NCI-H2227 treated with DMSO at 0.1 percent for 48 hours (cell line): ENCODE measurements around the gene TBL2.
"Not testable (repeated sequence)": the region's sequence is repeated elsewhere in the genome, so short reads cannot be mapped to it uniquely, and the experiment has no call there.

ENCODE experiments used
- DNase-seq: peaks from one replicate; lab custom pipeline; 2025; lab: John Stamatoyannopoulos, UW

The TBL2 gene

DNA sequence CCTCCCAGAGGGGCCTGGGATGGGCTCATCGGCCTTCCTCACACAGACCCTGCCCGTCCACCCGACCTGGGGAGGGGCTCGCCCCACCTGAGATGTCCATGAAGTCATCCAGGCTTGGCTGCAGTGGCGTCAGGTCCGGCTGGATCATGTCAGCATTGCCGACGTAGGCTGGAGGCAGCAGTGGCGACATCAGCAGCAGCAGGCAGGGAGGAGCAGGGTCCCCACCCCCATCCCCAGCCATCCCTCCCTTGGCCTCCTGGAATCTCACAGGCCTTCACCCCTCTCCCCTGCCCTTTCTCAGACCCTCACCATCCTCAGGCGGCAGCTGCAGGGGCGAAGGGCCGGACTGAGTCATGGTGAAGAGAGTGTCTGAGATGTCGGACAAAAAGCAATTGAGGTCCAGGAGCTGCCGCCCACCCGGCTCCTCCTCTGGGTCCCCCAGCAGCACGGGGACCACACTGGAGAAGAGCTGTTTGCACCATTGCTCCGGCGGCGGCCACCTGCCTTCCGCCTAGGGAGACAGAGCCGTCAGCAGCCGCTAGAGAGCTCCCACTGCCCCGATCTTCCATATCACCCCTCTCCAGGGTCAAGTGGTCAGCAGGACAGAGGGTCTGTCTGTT is 27.3 kb upstream of the TBL2 start:
- DNase-seq = no peak

DNA sequence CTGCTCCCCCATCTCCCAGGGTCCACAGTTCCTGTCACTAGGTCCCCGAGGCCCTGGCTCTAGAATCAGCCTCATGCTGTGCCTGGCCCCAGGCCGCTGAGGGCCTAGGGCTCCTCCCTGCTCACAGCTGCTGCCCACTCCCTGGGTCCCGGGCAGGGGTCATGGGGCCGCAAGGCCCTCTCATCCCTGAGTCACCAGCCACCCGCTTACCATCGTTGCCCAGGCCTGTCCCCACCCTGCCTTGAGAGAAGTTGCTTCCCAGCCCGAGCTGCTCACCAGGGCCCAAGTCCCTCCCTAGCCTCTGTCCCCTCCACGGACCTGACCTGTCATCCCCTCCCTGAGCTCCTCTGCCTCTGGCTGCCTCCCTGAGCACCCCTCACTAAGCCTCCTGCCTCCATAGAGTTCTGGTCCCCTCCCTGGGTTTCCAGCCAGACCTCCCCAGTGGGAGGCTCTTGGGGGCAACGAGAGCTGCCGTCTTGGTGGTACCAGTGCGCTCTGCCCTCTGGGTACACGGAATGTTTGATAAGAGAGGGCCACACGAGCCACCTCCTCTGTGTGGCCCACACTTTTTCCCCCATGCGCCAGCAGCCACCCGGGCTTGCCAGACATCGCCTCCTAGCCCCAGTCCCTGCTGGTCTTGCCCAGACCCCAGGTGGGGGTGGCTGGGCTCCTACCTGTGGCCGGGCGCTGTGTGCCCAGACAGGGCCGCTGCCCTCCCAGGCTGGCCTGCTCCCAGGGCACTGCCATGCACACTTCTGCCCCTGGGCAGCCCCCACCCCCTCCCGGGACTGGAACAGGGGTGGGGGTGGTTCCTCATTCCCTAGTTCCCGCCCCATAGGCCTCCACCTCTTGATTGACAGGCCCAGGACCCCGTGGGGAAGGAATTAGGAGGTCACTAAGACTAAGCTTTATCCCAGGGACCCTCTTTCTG is 24.6 kb upstream of the TBL2 start:
- DNase-seq = no peak

DNA sequence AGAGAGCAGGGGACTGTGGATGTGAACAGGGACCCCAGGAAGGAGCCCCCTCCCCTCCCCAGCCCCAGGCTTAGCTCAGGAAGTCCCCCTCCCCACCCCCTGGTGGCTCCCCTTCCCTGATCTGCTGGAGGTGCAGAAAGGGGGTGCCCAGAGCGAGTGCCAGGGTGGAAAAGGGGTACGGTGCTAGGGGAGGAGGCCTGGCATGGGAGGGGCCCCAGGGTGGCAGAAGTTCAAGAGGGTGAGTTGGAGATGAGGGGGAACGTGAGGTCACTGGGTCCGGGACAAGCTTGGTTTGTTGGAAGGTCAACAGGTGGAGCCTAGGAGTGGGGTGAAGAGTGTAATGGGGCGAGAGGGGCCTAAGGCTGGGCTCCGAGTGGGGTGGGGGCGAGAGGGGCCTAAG is 21.5 kb upstream of the TBL2 start:
- no peak for DNase-seq

DNA sequence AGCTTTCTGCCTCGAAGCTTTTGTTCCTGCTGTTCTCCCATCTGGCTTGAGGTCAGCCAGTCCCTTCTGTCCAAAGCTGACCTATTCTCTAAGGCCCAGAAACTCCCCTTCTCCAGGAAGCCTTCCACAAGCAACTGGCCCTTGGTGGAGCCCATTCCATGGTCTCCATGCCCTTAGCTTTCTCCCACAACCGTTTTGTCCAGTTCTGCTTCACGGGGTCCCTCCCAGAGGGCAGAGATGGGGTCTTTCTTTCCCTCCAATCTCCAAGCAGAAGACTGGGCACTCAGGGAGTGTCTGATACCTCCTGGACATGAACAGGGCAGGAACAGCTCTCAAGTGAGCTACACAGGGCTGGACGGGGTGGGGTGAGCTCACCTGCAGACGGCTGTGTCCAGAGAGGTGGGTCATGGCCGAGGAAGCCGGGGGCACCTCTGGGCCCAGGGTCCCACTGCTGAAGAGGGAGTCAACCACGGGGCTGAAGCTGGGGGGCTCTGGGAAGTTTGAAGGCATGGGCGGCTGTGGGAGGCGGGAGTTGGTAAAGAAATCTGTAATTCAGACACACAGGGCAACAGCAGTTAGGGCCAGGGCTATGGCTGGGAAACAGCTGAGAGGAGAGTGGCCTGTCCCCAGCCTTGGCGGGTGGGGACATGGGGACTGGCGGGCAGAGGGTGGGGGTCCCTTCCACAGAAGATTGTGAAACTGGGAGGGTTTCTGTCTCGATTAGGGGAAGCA is 20.9 kb upstream of the TBL2 start:
- DNase-seq = no peak

DNA sequence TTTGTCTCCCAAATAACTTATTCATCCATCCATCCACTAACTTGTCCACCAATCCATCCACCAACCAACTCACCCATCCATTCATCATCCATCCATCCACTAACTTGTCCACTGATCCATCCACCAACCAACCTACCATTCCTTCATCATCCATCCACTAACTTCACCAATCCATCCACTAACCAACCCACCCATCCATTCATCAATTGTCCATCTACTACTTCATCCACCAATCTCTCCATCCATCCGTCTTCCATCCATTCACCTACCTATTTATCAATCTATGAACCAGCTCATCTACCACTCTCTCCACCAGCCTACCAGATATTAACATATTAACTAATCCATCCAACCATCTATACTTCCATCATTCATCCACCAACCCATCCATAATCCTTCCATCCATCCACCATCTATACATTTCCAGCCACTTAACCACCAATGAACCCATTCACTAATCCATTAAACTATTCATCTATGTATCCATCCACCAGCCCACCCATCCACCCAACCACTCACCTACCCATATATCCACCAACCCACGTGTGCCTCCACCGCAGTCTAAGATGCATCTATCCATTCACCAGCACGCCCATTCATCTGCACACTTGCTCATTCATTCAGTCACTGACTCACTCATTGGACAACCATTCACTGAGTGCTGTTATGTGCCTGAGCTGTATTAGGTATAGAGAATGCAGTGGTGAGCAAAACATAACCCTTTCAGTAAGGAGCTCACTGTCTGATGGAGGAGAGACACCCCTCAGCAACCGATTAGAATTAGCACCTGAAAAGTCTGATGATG is 19.8 kb upstream of the TBL2 start:
- no peak for DNase-seq

DNA sequence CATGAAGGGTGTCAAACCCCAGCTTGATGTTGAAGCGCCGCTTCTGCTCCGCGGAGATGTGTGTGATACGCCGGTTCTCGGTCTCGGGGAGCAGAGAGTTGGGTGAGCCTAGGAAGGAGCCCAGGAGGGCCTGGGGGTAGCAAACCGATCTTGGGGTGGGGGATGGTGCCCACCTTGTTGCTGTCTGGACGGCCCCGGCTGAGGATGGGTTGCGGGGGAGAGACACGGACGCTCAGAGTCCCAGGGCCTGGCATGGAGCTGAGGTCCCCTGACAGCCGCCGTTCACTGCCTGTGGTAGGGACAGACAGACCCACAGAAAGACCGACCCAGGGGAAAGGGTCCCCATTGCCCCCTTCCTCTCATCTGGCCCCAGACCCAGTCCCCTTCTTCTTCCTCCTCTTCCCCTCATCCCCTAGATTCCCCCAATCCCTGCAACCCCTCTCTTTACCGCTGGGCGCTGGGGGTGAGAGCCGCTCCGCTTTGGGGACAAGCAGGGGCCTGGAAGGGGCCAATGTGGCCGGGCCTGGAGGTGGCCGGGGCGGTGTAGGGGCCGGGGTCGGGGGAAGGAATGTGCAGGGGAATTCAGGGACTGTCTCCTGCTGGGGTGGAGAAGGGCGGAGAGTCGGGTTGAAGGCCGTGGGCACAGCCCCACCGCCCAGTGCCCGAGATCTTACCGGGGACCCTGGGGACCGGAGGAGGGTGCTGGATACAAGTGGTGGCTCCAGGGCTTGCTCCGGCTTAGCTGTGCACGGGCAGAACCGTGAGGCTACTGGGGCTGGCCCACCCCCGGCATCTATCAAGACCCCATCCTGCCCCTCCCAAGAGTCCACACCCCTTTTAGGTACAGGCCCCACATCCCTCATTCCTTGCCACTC is 18.0 kb upstream of the TBL2 start:
- DNase-seq = no peak

DNA sequence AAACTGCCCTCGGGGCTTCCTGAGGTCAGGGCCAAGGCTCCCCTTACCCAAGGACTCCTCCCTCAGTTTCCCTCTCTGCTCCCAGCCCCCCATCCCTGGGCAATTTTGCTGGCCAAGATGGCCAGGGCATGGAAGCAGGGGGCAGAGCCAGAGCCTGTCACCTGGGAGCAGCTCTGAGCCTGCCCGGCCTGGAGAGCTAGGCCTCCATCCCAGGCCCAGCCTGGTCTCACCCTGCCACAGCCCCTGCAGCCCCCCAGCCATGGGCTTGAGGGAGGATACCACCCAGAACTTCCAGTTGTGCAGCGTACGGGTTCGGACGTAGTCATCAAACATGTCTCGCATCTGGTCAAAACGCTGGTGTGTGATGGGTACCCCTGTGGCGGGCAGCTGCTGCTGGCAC is 17.0 kb upstream of the TBL2 start:
- no peak for DNase-seq

DNA sequence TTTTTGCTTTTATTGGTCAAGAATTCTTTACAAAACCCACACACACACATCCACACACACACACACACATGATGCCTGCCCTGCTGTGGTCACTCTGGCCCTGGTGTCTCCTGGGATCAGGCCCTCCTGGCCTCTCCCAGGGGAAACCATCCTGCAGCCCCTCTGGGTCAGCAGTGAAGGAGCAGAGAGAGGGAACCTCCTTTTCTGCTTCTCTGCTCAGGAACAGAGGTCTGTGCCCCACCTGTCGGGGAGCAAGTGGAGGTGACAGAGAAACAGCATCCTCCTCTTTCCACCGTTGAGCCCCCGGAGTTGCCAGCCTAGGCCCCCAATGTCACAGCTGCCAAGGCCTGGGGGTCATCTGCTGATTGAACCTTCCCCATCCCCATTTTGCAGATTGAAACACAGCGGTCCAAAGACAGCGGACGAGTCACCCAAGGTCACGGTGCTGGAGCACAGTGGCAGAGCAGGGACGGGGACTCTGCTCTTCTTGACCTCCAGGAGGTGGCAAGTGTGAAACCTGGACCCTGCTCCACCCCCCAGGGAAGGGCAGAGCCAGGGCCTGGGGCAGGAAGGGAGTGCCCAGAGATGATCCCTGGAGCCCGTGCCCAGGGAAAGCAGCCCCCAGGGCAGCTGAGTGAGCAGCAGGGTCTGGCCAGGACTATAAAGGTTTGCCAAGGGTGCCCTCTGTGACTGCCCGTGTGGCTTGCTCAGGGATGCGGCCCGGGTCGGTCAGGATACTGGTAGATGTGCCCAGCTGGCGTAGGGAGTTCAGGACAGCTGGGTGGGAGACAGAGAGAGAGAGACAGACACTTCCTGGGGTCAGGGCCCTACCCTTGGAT is 15.0 kb upstream of the TBL2 start:
- DNase-seq = no peak

DNA sequence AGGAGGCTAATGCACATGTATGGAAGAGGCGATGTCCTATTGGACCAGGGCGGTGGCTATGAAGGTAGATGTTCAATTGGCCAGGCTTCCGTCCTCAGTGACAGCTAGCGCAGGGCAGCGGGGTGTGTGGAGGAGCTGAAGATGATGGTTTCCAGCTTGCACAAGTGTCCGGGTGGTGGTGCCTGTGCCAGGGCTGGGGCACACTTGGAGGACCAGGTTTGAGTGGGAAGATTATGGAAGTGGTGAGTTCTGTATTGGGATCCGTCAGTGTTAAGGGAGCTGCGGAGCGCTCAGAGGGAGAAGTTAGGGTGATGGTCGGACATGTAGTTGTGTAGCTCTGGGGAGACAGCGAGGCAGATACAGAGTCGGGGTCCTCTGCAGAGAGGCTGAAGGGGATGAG is 8.5 kb upstream of the TBL2 start:
- no peak for DNase-seq

DNA sequence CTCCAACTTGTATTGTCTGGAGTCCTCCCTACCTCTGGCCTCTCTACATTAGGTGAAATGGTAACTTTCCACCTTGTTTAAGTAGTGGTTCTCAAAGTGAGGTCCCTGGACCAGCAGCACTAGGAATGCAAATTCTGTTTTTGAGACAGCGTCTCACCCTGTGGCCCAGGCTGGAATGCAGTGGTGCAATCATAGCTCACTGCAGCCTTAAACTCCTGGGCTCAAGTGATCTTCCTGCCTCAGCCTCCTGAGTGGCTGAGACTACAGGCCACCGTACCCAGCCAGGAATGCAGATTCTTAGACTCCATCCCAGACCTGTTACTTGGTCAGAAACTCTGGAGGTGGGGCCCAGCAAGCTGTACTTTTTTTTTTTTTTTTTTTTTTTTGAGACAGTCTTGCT is 6.8 kb upstream of the TBL2 start:
- DNase-seq = no peak

DNA sequence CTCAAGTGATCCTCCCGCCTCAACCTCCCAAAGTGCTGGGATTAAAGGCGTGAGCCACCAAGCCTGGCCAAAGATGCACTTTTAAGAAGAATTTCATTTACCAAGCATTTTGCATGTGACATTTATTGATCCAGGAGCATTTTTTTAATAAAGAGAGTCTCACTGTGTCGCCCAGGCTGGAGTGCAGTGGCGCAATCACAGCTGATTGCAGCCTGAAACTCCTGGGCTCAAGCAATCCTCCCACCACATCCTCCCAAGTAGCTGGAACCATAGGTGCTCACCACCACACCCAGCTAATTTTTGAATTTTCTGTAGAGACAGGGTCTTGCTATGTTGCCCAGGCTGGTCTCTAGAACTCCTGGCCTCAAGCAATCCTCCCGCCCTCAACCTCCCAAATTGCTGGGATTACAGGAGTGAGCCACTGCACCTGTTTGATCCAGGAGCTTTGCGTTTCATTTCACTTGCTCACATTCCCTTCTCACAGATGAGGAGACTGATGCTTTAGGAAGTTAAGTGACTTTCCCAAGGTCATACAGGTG is 4.4 kb upstream of the TBL2 start:
- no peak for DNase-seq

DNA sequence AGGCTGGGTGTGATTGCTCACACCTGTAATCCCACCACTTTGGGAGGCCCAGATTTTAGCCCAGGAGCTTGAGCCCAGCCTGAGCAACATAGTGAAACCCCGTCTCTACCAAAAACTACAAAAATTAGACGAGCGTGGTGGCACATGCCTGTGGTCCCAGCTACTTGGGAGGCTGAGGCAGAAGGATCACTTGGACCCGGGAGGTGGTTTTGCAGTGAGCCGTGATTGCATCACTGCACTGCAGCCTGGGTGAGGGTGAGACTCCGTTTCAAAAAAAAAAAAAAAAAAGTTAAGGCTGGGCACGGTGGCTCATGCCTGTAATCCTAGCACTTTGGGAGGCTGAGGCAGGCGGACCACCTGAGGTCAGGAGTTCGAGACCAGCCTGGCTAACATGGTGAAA is 2.6 kb upstream of the TBL2 start:
- not testable (repeated sequence) for DNase-seq

DNA sequence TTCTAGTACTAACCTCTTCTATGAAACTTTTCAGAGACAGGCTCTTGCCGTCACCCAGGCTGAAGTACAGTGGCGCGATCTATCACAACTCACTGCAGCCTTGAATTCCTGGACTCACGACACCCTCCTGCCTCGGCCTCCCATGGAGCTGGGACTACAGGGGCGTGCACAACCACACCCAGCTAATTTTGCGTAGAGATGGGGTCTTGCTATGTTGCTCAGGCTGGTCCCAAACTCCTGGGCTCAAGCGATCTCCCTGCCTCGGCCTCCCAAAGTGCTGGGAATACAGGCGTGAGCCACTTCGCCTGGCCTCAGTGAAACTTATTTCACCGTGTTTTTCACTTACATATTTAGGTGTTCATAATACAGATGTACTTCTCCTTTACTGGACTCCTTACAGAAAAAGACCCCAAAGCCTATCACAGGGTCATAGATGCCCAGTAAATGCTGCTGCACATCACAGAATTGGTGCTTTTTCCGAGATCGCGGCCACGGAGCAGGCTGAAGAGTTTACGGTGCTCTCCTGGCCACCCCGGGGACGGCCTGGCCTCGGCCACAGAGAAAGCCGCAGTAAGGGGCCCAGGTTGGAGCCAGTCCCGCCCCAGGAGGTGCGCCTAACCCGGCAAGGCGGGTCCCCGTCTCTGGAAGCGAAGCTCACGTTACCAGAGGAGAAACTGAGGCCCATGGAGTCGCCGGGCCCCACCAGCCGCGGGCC is 595 bp downstream of the TBL2 start:
- no peak for DNase-seq

DNA sequence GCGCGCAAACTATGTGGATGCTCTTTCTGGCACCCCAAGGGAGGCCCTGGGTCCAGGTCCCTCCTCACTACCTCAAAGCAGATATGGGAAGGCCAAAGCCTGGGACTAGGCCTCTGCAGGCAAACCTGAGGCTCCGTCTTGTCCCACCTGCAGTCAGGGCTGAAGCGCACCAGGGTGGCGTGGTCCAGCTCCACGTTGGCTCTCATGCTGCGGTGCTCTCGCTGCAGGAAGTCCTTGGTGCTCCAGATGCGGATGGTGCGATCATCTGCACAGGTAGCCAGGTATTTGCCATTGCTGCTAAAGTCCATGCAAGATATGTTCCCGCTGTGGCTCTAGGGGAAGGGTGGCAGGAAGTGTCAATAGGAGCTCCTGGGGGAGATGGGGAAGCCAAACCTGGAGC is 4.6 kb downstream of the TBL2 start:
- DNase-seq = no peak

DNA sequence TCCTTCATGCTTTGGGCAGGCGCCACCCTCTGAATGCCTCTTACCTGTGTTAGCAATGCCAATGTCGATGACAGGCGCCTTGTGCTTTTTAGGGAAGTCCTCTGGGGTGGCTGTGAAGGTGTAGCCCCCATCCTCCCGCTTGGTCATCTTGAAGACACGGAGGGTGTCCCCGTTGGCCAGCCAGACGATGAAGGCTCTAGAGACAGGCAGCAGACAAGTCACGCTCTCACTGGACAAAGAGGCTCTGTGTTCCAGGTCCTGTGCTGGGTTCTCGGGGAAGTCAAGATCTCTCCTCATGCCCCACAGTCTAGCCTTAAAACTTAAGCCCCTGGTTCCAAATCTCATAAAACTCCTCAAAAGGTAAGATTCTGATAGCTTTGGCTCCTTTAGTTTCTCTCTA is 5.1 kb downstream of the TBL2 start:
- no peak for DNase-seq

DNA sequence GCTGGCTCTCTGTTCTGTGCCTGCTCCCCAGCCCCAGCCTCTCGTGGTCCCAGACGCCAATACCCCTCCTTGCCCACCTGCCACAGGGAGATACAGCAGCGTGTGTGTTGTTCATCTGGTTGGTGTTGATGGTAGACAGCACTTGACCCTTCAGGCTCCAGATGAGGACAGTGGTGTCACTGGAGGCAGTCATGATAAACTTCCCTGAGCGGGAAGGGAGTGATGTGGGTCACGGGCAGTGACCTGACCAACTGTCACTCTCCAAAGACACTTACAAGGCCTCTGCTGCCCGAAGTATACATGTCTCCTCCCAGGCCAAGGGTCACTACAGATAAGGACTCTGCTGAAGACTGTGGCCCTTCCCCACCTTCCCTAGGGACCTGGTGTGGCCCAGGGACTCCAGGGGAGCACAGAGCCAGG is 5.6 kb downstream of the TBL2 start:
- DNase-seq = no peak

DNA sequence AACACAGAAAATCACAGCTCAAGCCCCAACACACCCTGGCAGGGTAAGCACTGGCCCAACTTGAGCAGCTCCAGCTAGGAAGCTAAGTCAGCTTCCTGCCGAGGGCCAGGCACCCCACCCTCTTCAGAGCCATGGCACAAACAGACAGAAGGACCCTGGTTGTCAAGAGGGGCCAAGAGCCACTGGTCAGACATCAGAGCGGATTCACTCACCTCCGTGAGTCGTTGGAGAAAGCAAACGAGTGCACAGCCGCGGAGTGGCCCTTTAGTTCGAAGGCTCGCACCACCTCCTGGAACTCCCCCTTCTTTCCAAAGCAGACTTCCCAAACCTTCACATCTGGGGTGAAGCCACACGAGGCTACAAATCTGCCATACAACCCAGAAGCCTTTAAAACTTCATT is 7.4 kb downstream of the TBL2 start:
- DNase-seq = no peak

DNA sequence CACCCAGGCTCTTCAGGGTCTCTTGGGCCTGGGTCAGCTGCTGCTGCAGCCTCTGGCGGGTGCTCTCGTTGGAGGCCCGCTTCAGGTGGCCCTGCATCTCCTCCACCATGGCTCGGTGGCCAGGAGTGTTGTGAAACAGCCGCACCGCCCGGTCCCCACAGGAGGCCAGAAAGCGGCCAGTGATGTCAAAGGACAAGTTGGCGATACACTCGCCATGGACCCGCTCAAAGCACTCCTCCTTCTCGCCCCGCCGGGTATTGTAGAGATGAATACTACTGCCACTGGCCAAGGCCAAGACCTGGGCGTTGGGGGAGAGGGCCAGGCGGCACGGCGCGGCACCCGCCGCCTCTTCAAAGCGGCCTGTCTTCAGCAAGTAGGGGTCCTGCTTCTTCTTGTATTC is 7.9 kb downstream of the TBL2 start:
- DNase-seq = no peak

DNA sequence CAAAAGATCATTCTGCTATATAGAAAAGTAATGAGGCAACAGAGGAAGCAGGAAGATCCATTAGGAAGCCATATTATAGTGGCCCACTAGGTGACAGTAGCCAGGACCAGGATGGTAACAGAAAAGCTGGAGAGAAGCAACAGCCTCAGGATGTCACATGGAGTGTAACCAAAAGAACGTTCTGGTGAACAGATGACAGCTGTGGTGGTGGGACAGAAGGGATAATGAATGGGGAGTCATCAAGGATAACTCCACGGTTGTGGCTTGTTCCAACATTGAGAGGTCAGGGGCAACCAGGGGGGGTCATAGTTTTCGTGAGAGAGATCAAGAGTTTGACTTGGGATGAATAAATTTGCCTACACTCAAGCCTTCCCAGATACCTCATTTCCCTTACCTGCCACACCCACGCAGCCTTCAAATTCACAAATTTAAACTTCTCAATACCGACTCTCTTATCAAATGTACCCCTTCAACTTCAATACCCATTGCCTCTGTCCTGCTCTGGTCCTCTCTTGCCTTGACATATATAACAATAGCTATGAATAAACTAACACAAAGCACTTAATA is 9.3 kb downstream of the TBL2 start:
- no peak for DNase-seq
